SU-DHL-6 (cell line): Measurements from ENCODE around the gene RALY.

Source experiments
- EZH2phosphoT487 ChIP-seq: fragments of 200-600 bp; sonication (generic), shearing (Covaris generic); conservative IDR thresholded peaks from 2 replicates; pipeline ENCODE4 v1.6.1; 2018; ENCODE audit warnings: mild to moderate bottlenecking, antibody characterized with exemption, low read length, moderate library complexity, mixed read lengths
- TF ChIP-seq, protein P1 (sequence below): fragments of 200-600 bp; sonication (generic); IDR thresholded peaks from one replicate; pipeline ENCODE4 v1.5.1; 2017; ENCODE audit warnings: antibody characterized with exemption, mild to moderate bottlenecking, low read length, moderate library complexity; ENCODE audit not compliant: insufficient read depth, poor library complexity, severe bottlenecking

DNA sequence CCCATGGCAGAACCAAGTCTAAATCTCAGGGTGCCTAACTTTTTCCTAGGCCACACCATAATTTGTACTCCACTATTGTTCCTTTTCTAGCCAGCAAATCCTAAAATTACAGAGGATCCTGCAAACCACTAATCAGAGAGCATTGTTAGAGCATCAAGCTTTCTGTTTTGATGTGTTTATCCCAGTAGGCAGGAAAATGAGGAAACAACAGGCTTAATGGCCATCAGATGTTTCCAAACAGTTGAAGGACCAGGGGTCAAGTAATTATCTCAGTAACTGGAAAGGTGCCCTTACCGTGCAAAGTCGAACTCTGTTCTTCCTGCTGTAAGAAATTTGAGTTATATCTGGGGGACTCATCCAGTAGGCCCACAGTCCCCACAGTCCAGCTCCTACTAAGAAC, 58.7 kb downstream of the RALY start:
- TF ChIP-seq, protein P1, sequence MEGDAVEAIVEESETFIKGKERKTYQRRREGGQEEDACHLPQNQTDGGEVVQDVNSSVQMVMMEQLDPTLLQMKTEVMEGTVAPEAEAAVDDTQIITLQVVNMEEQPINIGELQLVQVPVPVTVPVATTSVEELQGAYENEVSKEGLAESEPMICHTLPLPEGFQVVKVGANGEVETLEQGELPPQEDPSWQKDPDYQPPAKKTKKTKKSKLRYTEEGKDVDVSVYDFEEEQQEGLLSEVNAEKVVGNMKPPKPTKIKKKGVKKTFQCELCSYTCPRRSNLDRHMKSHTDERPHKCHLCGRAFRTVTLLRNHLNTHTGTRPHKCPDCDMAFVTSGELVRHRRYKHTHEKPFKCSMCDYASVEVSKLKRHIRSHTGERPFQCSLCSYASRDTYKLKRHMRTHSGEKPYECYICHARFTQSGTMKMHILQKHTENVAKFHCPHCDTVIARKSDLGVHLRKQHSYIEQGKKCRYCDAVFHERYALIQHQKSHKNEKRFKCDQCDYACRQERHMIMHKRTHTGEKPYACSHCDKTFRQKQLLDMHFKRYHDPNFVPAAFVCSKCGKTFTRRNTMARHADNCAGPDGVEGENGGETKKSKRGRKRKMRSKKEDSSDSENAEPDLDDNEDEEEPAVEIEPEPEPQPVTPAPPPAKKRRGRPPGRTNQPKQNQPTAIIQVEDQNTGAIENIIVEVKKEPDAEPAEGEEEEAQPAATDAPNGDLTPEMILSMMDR = no peak
- no peak for TF ChIP-seq EZH2phosphoT487
